Rectal smooth muscle tissue (tissue), 1 donor: ENCODE results near the gene PCED1A.
"Not testable (repeated sequence)": the region's sequence is repeated elsewhere in the genome, so short reads cannot be mapped to it uniquely, and the experiment has no call there.

Experiments used
- H3K27ac ChIP-seq: one replicate; pipeline ENCODE4 v1.7.0; 2013; ENCODE audit warnings: low read depth, low read length, inconsistent platforms
- H3K27me3 ChIP-seq: one replicate; pipeline ENCODE4 v1.7.0; 2013; ENCODE audit warnings: low read length; ENCODE audit not compliant: control insufficient read depth, insufficient read depth
- H3K36me3 ChIP-seq: one replicate; pipeline ENCODE4 v1.7.0; 2013; ENCODE audit warnings: low read length; ENCODE audit not compliant: control insufficient read depth, insufficient read depth
- H3K4me1 ChIP-seq: one replicate; pipeline ENCODE4 v1.7.0; 2013; ENCODE audit warnings: low read length; ENCODE audit not compliant: control insufficient read depth, insufficient read depth
- H3K4me3 ChIP-seq: one replicate; pipeline ENCODE4 v1.7.0; 2013; ENCODE audit warnings: low read length
- H3K9ac ChIP-seq: one replicate; pipeline ENCODE4 v1.7.0; 2013; ENCODE audit warnings: low read length

The PCED1A gene

DNA sequence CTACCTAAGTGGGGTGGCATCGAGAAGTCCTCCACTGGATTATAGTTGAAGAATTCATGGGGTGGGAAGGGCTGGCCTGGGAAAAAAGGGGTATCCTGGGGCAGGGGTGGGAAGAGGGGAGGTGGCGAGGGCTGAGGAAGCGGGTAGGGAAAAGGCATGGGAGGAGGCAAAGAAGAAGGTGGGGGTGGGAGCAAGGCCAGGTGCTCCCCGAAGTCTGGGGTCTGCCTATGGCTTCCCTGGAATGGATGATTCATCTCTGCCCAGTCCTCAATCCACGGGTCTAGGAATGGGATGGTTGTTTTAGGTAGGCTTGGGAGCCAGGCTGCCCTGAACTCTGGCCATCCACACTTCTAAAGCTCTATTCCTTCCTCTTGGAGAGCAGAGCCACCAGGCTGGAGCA, 4.4 kb downstream of the PCED1A start:
- Histone ChIP-seq H3K9ac (no peak overlapping the region), H3K27ac (no peak overlapping the region), H3K4me3 (no peak overlapping the region), H3K36me3 (no peaks in the 10 kb centered on the region), H3K4me1 (no peaks in the 10 kb centered on the region), H3K27me3 (no peaks in the 10 kb centered on the region)

DNA sequence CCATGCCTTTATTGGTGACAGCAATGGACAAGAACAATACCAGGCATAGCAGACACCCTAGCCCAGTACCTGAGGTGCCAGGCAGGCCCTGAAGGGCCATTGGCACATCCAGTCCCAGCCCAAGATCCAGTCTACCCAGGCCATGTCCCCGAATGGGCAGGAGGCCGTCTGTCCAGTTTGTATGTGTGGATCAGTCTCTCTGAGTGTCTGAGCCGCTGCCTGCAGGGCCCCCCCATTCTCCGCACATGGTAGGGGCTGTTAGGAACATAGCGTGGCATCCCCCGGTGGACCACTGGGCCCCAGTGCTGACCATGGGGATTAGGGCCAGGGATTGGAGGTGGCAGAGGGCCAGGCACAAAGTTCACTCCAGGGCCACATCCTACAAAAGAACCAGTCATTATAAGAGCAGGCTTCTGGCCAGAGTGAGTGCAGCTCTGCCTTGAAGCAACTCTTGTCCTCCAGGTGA, 5.1 kb downstream of the PCED1A start:
- Histone ChIP-seq H3K4me3 (no peak overlapping the region), H3K9ac (no peak overlapping the region), H3K36me3 (no peaks in the 10 kb centered on the region), H3K27me3 (no peaks in the 10 kb centered on the region), H3K4me1 (no peaks in the 10 kb centered on the region), H3K27ac (no peak overlapping the region)

DNA sequence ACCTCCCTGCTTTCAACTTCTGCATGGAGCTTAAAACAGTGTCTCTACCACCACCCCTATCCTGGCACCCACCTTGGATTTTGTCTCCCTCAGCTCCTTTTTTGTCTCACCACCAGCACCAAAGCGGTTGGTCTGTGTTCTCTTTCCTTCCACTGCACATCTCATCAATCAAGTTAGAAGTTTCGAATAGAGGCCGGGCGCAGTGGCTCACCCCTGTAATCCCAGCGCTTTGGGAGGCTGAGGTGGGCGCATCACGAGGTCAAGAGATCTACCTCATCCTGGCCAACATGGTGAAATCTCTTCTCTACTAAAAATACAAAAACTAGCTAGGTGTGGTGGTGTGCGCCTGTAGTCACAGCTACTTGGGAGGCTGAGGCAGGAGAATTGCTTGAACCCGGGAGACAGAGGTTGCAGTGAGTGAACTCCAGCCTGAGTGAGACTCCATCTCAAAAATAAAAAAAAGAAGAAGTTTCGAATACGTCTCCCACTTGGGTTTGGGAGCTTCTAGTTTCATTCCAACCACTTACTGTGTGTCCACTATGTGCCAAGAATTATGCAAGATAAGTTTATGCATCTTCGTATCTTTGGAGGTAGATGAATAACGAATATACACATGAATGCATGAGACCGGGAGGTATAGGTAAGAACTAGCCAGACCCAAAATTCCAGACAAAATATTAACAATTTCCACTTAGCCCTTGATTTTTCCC, 5.9 kb downstream of the PCED1A start:
- Histone ChIP-seq H3K36me3 (no peaks in the 10 kb centered on the region), H3K27me3 (no peaks in the 10 kb centered on the region), H3K9ac (no peak overlapping the region), H3K4me1 (no peaks in the 10 kb centered on the region), H3K4me3 (no peak overlapping the region), H3K27ac (no peak overlapping the region)

DNA sequence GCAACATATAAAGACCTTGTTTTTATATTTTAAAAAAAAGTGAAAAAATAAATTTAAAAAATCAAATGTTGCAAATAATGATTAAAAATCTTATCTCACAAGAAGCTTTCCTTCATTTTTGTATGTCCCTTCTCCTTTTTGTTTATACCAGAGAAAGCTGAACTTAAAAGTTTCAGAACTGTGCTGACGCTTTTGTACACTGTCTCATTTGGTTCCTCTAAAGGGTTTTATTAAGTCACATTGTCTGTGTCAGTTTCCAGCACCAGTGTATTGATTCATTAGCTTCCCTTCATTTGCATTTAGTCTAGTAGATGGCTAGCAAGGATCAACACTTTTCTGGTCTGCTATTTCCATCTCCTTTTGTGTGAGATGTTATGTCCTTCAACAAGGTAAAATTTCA, 6.7 kb downstream of the PCED1A start:
- no peaks in the 10 kb centered on the region for H3K27me3 ChIP-seq
- H3K4me3 ChIP-seq: no peak overlapping the region
- no peak overlapping the region for H3K9ac ChIP-seq
- H3K27ac ChIP-seq: no peak overlapping the region
- no peaks in the 10 kb centered on the region for H3K4me1 ChIP-seq
- no peaks in the 10 kb centered on the region for H3K36me3 ChIP-seq

DNA sequence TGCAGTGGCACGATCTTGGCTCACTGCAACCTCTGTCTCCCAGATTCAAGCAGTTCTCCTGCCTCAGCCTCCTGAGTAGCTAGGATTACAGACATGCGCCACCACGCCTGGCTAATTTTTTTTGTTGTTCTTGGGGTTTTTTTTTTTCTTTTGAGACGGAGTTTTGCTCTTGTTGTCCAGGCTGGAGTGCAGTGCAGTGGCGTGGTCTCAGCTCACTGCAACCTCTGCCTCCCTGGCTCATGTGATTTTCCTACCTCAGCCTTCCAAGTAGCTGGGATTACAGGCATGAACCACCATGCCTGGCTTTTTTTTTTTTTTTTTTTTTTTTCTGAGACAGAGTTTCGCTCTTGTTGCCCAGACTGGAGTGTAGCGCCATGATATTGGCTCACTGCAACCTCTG, 9.2 kb downstream of the PCED1A start:
- not testable (repeated sequence) for H3K27ac ChIP-seq, H3K9ac ChIP-seq, H3K36me3 ChIP-seq, H3K4me3 ChIP-seq, H3K4me1 ChIP-seq, H3K27me3 ChIP-seq

DNA sequence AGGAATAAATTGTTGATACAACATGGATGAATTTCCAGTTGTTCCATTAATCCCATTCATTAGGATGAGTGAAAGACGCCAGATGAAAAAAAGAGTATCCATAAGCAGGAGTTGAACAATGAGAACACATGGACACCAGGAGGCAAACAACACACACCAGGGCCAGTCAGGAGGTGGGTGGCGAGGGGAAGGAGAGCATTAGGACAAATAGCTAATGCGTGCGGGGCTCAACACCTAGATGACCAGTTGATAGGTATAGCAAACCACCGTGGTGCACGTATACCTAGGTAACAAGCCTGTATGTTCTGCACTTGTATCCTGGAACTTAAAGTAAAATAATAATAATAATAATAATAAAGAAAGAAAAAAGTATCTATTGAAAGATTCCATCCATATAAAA, 11.1 kb downstream of the PCED1A start:
- Histone ChIP-seq H3K27me3 (no peaks in the 10 kb centered on the region), H3K27ac (no peak overlapping the region), H3K4me3 (no peak overlapping the region), H3K4me1 (no peaks in the 10 kb centered on the region), H3K36me3 (no peaks in the 10 kb centered on the region), H3K9ac (no peak overlapping the region)

DNA sequence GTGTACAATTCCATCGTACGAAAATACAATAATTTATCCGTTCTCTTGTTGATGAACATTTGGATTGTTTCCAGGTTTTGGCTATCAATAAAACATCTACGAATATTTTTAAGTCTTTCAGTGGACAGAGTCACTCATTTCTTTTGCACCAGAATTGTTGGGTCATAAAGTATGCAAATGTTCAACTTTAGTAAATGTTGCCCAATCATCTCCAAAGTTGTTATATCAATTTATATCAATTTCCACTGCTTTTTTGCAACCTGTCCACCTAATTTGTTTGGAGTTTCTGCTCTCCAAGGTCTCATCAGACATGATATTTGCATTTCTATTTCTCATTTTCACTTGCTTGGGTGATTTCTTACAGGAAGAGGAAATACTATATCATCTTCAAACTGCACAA, 13.8 kb downstream of the PCED1A start:
- H3K4me1 ChIP-seq: no peaks in the 10 kb centered on the region
- no peaks in the 10 kb centered on the region for H3K27me3 ChIP-seq
- H3K36me3 ChIP-seq: no peaks in the 10 kb centered on the region

DNA sequence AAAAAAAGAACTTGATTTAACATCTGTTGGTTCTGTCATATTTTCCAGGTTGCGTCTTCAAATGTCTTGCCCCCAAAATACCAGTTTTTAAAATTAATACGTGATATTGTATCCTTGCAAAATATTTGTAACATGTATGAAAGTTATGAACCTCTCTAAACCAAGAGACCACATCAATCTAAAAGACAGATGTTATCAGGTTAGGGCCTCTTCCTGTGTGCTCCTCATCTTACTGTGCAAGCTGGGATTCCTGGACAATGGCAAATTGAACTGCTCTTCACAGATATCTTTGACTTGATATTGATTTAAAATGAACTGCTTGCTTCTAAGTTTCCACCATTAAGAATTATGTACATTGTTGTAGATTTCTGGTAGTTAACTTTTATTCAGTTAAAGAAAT, 14.7 kb downstream of the PCED1A start:
- Histone ChIP-seq H3K9ac (no peak overlapping the region), H3K36me3 (no peaks in the 10 kb centered on the region), H3K27me3 (peaks cover 6% of the 10 kb centered on the region), H3K4me3 (no peak overlapping the region), H3K27ac (no peak overlapping the region), H3K4me1 (no peaks in the 10 kb centered on the region)

More for the DNA sequence above, 13.8 kb downstream of the PCED1A start:
- Histone ChIP-seq H3K27ac (no peak overlapping the region), H3K9ac (no peak overlapping the region), H3K4me3 (no peak overlapping the region)

DNA sequence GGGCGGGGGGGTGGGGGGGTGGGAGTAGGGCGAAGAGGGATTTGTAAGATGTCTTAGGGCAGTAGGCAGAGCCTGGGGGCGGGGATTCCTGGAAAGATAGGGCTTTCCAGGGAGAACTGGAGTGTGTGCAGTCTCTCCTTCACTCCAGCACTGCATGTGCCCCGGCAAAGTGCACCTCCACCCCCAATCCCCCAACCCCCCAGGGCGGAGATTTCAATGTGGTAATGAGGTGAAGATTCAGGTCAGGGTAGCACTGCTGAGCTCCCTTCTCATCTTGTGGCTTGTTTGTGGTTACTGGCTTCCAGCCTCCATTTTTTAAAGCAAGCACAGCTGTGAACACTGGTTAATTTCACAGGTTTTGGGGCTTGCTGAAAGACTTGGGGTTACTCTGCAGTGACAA, 18.4 kb downstream of the PCED1A start:
- Histone ChIP-seq H3K27me3 (peaks cover 14% of the 10 kb centered on the region), H3K4me3 (no peak overlapping the region), H3K27ac (no peak overlapping the region), H3K36me3 (no peaks in the 10 kb centered on the region), H3K4me1 (no peaks in the 10 kb centered on the region), H3K9ac (no peak overlapping the region)

DNA sequence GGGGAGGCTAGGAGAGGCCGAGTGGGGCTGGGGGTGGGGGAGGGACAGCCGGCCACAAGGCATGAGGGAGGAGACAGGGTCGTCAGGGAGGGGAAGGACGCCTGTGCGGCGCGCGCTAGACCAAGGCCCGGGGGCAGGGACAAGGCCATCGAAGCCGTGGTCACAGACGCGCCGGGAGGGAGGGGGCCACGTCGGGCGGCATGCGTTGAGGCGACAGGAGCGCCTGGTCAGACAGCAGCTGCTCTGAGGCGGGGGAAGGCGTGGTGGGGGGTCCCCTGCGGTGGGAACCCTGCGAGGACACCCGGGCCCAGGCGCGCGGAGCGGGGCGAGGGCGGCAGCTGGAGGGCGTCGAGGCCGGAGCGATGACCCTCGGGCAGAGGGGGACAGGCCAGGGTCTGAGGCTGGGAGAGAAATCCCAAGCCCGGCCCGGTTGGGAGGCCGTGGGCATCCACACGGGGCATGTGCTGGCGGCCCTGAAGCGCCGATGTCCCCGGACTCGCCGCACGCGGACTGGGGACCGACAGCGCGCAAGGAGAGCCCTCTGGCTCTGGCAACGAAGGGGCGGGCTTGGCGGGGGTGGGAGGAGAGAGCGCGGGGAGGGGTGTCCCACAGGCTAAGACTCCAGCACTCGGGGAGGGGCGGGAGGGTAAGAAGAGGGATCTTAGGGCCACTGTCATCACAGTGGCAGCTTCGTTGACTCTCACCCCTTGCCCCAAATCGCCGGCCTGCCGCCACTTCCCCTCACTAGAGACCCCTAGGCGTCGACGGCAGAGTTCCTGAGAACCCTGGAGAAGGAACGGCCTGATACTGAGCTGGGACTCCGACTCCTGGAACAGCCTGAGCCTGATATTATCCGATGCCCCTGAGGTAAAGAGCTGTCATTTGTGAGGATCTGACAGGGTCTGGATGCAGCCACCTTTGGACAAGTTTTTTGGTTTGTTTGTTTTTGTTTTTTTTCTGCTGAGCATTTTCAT, 19.3 kb downstream of the PCED1A start:
- peaks cover 14% of the 10 kb centered on the region for H3K27me3 ChIP-seq
- no peak overlapping the region for H3K9ac ChIP-seq
- H3K4me1 ChIP-seq: no peaks in the 10 kb centered on the region
- no peak overlapping the region for H3K27ac ChIP-seq
- no peak overlapping the region for H3K4me3 ChIP-seq
- H3K36me3 ChIP-seq: no peaks in the 10 kb centered on the region

DNA sequence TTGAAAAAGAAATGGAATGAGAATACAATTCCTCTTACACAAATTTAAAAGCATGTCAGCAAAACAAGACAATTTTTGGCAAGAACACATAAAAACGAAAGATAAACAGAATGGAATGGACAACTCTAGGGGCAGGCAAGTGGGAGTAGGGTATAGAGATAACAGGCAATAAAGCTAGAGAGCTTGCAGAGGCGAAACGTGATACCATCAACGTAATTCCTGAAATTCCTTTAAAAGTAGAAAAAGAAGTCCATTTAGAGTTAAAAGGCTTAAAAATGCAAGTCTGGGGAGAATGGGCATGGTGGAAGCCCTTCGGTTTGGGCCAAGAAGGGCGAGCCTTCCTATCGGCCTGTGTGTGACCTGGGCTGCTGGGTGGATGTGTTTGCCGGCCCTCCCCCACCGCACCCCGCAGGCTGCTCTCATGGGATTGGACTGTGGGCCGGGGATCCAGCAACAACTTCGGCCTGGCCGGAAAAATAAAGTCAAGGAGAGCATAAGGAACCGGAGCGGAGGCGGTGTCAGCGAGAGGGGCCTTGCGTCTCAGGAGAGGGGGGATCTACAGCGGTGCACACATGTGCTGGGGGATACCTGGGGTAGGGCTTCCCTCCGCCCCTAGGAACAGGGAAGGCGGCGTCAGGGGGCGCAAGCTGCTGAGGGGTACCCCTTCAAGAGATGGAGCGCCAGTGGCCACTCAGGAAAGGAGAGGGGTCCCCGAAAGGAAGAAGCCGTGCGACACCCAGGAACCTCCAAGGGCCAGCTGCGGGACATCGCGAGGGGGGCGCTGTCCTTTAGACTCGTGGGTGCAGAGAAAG, 20.2 kb downstream of the PCED1A start:
- peaks cover 14% of the 10 kb centered on the region for H3K27me3 ChIP-seq
- H3K4me3 ChIP-seq: no peak overlapping the region

More for the DNA sequence above, 20.2 kb downstream of the PCED1A start:
- H3K4me1 ChIP-seq: no peaks in the 10 kb centered on the region
- no peaks in the 10 kb centered on the region for H3K36me3 ChIP-seq
- no peak overlapping the region for H3K27ac ChIP-seq
- no peak overlapping the region for H3K9ac ChIP-seq
